Measurements from ENCODE around the gene GPR18.
"Not testable (repeated sequence)": the region's sequence is repeated elsewhere in the genome, so short reads cannot be mapped to it uniquely, and the experiment has no call there.

GPR18 gene

GRCh38 chr13:99265821-99266426 is 7.7 kb upstream of the GPR18 start:
- peak; percentile 77 for DNase-seq

- DNase-seq = no peak
Observed at GRCh38 chr13:99265162-99265800, 7.1 kb upstream of the GPR18 start.

GRCh38 chr13:99264051-99264450 is 5.9 kb upstream of the GPR18 start:
- no peak for DNase-seq

- DNase-seq = no peak
Observed at GRCh38 chr13:99263126-99263785, 5.1 kb upstream of the GPR18 start.

GRCh38 chr13:99261059-99261458 is 2.9 kb upstream of the GPR18 start:
- no peak for DNase-seq

GRCh38 chr13:99260216-99260615 is 2.0 kb upstream of the GPR18 start:
- no peak for DNase-seq

- DNase-seq = peak; percentile 62
Observed at GRCh38 chr13:99258946-99259345, 767 bp upstream of the GPR18 start.

- no peak for DNase-seq
Observed at GRCh38 chr13:99257291-99257690, 888 bp downstream of the GPR18 start.

GRCh38 chr13:99256709-99257108 is 1.5 kb downstream of the GPR18 start:
- DNase-seq = no peak

- DNase-seq = no peak
Observed at GRCh38 chr13:99256283-99256682, 1.9 kb downstream of the GPR18 start.

- no peak for DNase-seq
Observed at GRCh38 chr13:99255271-99255670, 2.9 kb downstream of the GPR18 start.

GRCh38 chr13:99254830-99255229 is 3.3 kb downstream of the GPR18 start:
- DNase-seq = no peak

GRCh38 chr13:99251921-99252320 is 6.3 kb downstream of the GPR18 start:
- DNase-seq = no peak

- DNase-seq = no peak
Observed at GRCh38 chr13:99250982-99251825, 7.0 kb downstream of the GPR18 start.

- not testable (repeated sequence) for DNase-seq
Observed at GRCh38 chr13:99249606-99250005, 8.6 kb downstream of the GPR18 start.

- not testable (repeated sequence) for DNase-seq
Observed at GRCh38 chr13:99249178-99249577, 9.0 kb downstream of the GPR18 start.

GRCh38 chr13:99246100-99246499 is 12.1 kb downstream of the GPR18 start:
- DNase-seq = no peak

- DNase-seq = peak; percentile 59
Observed at GRCh38 chr13:99237981-99238662, 20.1 kb downstream of the GPR18 start.

GRCh38 chr13:99231721-99232120 is 26.5 kb downstream of the GPR18 start:
- no peak for DNase-seq

GRCh38 chr13:99230991-99231390 is 27.2 kb downstream of the GPR18 start:
- DNase-seq = no peak

GRCh38 chr13:99230588-99230987 is 27.6 kb downstream of the GPR18 start:
- DNase-seq = not testable (repeated sequence)

GRCh38 chr13:99228737-99229691 is 29.2 kb downstream of the GPR18 start:
- DNase-seq = no peak
